Measurements from ENCODE around the gene RAD18.

The RAD18 gene

DNA sequence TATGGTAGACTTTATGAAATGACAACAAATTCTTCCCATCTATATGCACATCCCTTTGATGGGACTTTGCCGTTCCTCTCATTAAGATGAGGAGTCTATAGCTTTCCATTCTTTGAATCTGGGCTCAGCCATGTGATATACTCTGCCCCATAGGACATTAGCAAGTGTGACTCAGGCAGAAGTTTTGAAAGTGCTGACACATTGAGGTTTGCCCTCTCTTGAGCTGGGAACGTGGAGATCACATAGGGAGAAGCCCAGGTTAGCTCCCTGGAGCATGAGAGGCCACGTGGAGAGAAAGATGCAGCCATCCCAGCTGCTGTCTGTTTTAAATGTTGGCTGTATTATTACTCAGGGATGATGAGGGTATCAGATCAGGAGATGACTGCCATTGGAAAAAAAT is 126.1 kb downstream of the RAD18 start (continued):
- TF ChIP-seq ZNF133 (tag by site-specific recombination; IDR thresholded peaks at IDR 0.05) (no peak), ZBTB1 (tag by site-specific recombination; IDR thresholded peaks at IDR 0.05) (no peak), ZNF121 (tag by site-specific recombination; IDR thresholded peaks at IDR 0.05) (no peak)

DNA sequence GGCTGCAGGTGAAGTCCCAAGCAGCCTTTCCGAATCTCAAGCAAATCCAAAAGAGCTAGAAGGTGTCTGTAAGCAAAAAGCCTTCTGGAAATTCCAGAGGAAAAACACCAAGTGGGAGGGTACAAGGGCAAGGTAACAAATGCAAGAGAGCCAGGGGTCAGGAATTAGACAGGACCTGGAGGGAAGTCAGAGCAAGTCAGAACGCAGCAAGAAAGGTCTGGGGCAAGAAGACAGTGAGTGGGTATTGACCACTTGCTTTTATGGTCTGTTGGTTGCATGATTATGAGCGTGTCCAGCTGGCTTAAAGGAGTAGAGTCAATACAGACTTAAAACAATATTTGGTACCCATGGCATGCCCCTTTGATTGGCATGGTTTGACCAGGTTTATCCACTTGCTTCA is 127.2 kb downstream of the RAD18 start:
- ChIA-PET CTCF (interaction anchor here (0.9 kb wide), 1 partner anchor 21 kb away, joined by 3 read pairs; no protein-coding TSS in a partner anchor), POLR2A (no interaction called here)
- no peak overlapping the region for H3K27ac ChIP-seq (ENCODE audit: extremely low read depth, low read depth, low read length)

GRCh38 chr3:8835385-8835784 is 127.9 kb downstream of the RAD18 start:
- CTCF ChIA-PET, result interaction anchor here (1.4 kb wide), 1 partner anchor 66 kb away, joined by 3 read pairs; the partner anchor contains the start of gene OXTR
- TF ChIP-seq ZBTB1 (tag by site-specific recombination; IDR thresholded peaks at IDR 0.05) (no peak), BCL6B (tag by site-specific recombination; IDR thresholded peaks at IDR 0.05) (no peak), ZNF404 (tag by site-specific recombination; IDR thresholded peaks at IDR 0.05) (no peak), ZNF707 (tag by site-specific recombination; IDR thresholded peaks at IDR 0.05) (no peak), ZNF654 (tag by site-specific recombination; IDR thresholded peaks at IDR 0.05; ENCODE audit: low read depth) (no peak), ZBTB21 (tag by site-specific recombination; IDR thresholded peaks at IDR 0.05) (no peak), ZNF202 (tag by site-specific recombination; IDR thresholded peaks at IDR 0.05; ENCODE audit: borderline replicate concordance) (no peak), ZBTB20 (tag by site-specific recombination; IDR thresholded peaks at IDR 0.05) (no peak), ZNF121 (tag by site-specific recombination; IDR thresholded peaks at IDR 0.05) (no peak), ZNF211 (tag by site-specific recombination; IDR thresholded peaks at IDR 0.05; ENCODE audit: low read depth) (no peak)
- TF ChIP-seq, protein P1, sequence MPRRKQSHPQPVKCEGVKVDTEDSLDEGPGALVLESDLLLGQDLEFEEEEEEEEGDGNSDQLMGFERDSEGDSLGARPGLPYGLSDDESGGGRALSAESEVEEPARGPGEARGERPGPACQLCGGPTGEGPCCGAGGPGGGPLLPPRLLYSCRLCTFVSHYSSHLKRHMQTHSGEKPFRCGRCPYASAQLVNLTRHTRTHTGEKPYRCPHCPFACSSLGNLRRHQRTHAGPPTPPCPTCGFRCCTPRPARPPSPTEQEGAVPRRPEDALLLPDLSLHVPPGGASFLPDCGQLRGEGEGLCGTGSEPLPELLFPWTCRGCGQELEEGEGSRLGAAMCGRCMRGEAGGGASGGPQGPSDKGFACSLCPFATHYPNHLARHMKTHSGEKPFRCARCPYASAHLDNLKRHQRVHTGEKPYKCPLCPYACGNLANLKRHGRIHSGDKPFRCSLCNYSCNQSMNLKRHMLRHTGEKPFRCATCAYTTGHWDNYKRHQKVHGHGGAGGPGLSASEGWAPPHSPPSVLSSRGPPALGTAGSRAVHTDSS (tag by site-specific recombination; IDR thresholded peaks at IDR 0.05), result no peak
- TF ChIP-seq, protein P2, sequence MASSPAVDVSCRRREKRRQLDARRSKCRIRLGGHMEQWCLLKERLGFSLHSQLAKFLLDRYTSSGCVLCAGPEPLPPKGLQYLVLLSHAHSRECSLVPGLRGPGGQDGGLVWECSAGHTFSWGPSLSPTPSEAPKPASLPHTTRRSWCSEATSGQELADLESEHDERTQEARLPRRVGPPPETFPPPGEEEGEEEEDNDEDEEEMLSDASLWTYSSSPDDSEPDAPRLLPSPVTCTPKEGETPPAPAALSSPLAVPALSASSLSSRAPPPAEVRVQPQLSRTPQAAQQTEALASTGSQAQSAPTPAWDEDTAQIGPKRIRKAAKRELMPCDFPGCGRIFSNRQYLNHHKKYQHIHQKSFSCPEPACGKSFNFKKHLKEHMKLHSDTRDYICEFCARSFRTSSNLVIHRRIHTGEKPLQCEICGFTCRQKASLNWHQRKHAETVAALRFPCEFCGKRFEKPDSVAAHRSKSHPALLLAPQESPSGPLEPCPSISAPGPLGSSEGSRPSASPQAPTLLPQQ (tag by site-specific recombination; IDR thresholded peaks at IDR 0.05), result no peak
- Histone ChIP-seq H3K9me3 (ENCODE audit: control insufficient read depth, insufficient read depth, low read depth, low read length) (no peaks in the 10 kb centered on the region), H3K27ac (ENCODE audit: extremely low read depth, low read depth, low read length) (no peak overlapping the region), H3K36me3 (ENCODE audit: control insufficient read depth in 2 of 2, insufficient read depth in 1 of 2, low read length in 2 of 2) (peaks cover 0 to 5% of the 10 kb centered on the region in 2 experiments; a peak in 1 of 3 replicates), H3K4me1 (ENCODE audit: control insufficient read depth, insufficient read depth, low read length) (no peaks in the 10 kb centered on the region), H3K4me3 (ENCODE audit: low read depth, low read length) (no peak overlapping the region)
- POLR2A ChIA-PET, result no interaction called here

More for the DNA sequence above, 127.2 kb downstream of the RAD18 start:
- H3K4me3 ChIP-seq (ENCODE audit: low read depth, low read length), result no peak overlapping the region
- TF ChIP-seq ZNF266 (tag by site-specific recombination; IDR thresholded peaks at IDR 0.05; ENCODE audit: low read depth) (no peak), PRDM10 (tag by site-specific recombination; IDR thresholded peaks at IDR 0.05) (0 out of 2 replicates have a peak, but pooled peaks have one; percentile 22)
- no peaks in the 10 kb centered on the region for H3K4me1 ChIP-seq (ENCODE audit: control insufficient read depth, insufficient read depth, low read length)
- H3K36me3 ChIP-seq (ENCODE audit: control insufficient read depth in 2 of 2, insufficient read depth in 1 of 2, low read length in 2 of 2), result peaks cover 0 to 5% of the 10 kb centered on the region in 2 experiments; a peak in 1 of 3 replicates
- H3K9me3 ChIP-seq (ENCODE audit: control insufficient read depth, insufficient read depth, low read depth, low read length), result no peaks in the 10 kb centered on the region
